ENCODE data around the gene RAPGEF2.

DNA sequence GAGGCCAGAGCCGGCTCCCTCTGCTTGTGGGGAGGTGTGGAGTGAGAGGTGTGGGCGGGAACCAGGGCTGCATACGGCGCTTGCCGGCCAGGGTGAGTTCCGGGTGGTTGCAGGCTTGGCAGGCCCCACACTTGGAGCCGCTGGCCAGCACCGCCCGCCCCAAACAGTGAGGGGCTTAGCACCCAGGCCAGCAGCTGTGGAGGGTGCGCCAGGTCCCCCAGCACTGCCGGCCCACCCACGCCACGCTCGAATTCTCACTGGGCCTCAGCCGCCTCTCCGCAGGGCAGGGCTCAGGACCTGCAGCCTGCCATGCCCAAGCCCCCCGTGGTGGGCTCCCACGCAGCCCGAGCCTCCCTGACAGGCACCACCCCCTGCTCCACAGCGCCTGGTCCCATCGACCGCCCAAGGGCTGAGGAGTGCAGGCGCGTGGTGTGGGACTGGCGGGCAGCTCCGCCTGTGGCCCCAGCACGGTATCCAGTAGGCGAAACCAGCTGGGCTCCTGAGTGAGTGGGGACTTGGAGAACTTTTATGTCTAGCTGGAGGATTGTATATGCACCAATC is 275.3 kb downstream of the RAPGEF2 start:
- no peak for TF ChIP-seq CTCF (IDR thresholded peaks at IDR 0.05)
- no peak for TF ChIP-seq POLR2A (IDR thresholded peaks at IDR 0.05)
